PFSK-1 (cell line): Measurements from ENCODE around the gene COPA.

Experiments
- FOXP2 ChIP-seq: optimal IDR thresholded peaks from 2 replicates; pipeline ENCODE3; 2011; ENCODE audit warnings: borderline replicate concordance, control low read depth, inconsistent platforms; ENCODE audit not compliant: insufficient read depth; ENCODE audit errors: extremely low read length, extremely low read depth
- POLR2AphosphoS5 ChIP-seq: IDR thresholded peaks from 2 replicates; pipeline ENCODE4 v1.6.1; 2012; ENCODE audit warnings: low read depth, mild to moderate bottlenecking, control low read depth, low read length, moderate library complexity
- SIN3A ChIP-seq: IDR thresholded peaks from 2 replicates; pipeline ENCODE4 v1.6.1; 2012; ENCODE audit warnings: mild to moderate bottlenecking, low read length, moderate library complexity, borderline replicate concordance; ENCODE audit not compliant: insufficient read depth
- TAF1 ChIP-seq: IDR thresholded peaks from 2 replicates; pipeline ENCODE4 v1.6.1; 2012; ENCODE audit warnings: low read length, control low read depth, borderline replicate concordance; ENCODE audit not compliant: insufficient read depth
- TF ChIP-seq, protein P1 (sequence below), 2 experiments: IDR thresholded peaks; 2 replicates each; pipeline versions ENCODE4 v1.6.1 to v1.8.0; 2011 to 2012; ENCODE audit warnings: low read depth in 2 of 2, low read length in 2 of 2, control low read depth in 1 of 2, inconsistent platforms in 1 of 2, mild to moderate bottlenecking in 1 of 2, moderate library complexity in 1 of 2; ENCODE audit not compliant: insufficient read depth in 1 of 2

COPA gene

DNA sequence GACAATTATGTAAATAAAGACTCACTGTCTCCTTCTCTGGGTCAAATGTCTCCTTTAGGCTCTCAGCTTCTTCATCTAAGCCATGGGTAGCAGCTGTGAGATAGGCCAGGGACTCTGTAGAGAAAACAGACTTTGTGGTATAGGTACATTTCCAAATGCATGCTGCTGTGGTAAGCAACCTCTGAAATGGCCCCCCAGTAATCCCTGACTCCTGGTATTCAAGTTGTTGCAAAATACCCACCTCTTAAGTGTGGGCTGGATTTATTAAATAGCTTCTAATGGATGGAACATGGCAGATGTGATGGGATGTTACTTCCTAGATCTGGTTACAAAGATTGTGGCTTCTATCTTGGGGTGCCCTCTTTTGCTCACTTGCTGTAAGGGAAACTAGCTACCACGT lies 47.0 kb downstream of the COPA start:
- no peak for TF ChIP-seq FOXP2
- TF ChIP-seq, protein P1, sequence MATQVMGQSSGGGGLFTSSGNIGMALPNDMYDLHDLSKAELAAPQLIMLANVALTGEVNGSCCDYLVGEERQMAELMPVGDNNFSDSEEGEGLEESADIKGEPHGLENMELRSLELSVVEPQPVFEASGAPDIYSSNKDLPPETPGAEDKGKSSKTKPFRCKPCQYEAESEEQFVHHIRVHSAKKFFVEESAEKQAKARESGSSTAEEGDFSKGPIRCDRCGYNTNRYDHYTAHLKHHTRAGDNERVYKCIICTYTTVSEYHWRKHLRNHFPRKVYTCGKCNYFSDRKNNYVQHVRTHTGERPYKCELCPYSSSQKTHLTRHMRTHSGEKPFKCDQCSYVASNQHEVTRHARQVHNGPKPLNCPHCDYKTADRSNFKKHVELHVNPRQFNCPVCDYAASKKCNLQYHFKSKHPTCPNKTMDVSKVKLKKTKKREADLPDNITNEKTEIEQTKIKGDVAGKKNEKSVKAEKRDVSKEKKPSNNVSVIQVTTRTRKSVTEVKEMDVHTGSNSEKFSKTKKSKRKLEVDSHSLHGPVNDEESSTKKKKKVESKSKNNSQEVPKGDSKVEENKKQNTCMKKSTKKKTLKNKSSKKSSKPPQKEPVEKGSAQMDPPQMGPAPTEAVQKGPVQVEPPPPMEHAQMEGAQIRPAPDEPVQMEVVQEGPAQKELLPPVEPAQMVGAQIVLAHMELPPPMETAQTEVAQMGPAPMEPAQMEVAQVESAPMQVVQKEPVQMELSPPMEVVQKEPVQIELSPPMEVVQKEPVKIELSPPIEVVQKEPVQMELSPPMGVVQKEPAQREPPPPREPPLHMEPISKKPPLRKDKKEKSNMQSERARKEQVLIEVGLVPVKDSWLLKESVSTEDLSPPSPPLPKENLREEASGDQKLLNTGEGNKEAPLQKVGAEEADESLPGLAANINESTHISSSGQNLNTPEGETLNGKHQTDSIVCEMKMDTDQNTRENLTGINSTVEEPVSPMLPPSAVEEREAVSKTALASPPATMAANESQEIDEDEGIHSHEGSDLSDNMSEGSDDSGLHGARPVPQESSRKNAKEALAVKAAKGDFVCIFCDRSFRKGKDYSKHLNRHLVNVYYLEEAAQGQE (IDR thresholded peaks at IDR 0.05; ENCODE audit: insufficient read depth in 1 of 2, low read depth in 2 of 2, low read length in 2 of 2), result no peak
- TF ChIP-seq SIN3A, result no peak
- TF ChIP-seq POLR2AphosphoS5, result no peak
- TF ChIP-seq TAF1, result no peak

DNA sequence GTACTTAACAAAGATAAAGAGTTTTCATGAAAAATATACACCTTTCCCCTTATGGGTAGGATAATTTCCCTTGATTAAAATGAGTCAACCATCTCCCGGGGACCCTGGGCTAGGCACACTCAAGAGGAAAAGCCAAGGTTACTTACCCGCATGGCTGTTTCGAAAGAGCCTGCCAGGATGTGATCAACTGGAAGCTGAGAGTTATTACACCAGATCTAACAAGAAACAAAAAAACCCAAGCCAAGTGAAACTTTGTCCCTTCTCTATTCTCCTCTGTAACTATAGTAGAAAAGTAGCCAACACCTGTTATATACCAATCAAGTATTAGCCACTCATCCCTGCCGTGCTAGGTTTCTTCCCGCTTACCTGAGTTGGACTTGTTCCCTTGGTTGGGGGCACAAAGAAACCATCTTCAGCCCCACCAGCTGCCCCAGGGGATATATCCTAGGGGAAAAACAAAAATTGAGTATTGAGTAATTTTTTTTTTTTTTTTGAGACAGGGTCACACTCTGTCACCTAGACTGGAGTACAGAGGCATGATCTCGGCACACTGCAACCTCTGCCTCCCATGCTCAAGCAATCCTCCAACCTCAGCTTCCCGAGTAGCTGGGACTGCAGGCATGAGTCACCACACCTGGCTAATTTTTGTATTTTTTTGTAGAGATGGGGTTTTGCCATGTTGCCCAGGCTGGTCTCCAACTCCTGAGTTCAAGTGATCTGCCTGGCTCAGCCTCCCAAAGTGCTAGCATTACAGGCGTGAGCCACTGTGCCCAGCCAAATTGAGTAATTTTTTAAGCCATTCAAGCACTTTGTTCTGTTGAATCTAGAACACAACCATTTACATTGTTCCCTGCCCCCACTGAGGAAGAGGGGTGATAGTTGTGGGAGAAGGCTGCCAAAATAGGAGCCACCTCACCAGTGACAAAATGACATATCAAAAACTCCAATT lies 49.8 kb downstream of the COPA start:
- TF ChIP-seq FOXP2, result no peak
- TF ChIP-seq, protein P1 (IDR thresholded peaks at IDR 0.05; ENCODE audit: insufficient read depth in 1 of 2, low read depth in 2 of 2, low read length in 2 of 2), result no peak
- TF ChIP-seq POLR2AphosphoS5, result no peak
- TF ChIP-seq TAF1, result no peak
- TF ChIP-seq SIN3A, result no peak

DNA sequence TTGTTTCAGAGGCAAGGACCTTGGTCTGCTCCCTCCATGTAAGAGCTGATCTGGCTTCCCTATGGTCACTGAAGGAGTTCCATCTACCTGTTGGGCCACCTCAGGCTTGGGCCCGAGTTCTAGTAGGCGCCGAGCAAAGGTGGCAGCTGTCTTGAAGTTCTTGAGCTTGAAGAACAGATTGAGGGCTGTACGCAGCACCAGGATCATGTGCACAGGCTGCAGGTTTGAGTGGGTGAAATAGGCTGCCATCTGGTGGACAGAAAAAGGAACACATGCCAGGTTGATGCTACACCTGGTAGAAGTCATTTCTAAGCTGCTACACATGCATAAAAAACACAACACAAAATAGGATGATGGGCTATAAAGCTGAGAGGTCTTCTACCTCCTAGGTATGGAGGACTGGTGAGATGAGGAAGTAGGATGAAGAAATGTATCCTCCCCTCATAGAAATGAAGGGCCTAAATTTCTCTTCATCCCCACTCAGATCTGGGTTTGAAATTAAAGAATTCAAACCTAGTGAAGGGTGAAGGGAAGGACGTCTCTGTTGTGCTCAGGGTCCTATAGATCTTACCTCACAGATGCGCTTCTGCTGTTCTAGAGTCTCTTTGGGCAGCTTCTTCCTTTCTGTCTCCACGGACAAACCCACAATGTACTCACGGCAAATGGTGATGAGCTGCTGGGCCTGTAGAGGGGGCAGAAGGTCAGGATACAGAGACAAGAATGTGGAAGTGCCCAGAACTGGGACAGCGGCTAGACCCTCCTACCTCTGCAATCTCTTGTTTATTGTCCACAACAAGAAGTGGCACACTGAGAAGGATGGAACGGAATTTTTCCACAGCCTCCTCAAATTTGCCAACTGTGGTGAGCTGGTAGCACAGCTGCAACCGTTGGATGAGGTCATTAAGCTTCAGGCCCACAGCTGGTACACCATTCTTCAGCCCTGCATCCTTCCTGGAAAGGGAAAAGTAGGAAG lies 51.5 kb downstream of the COPA start:
- no peak for TF ChIP-seq TAF1
- no peak for TF ChIP-seq FOXP2
- TF ChIP-seq POLR2AphosphoS5, result no peak
- no peak for TF ChIP-seq SIN3A
- TF ChIP-seq, protein P1 (IDR thresholded peaks at IDR 0.05; ENCODE audit: insufficient read depth in 1 of 2, low read depth in 2 of 2, low read length in 2 of 2), result no peak

DNA sequence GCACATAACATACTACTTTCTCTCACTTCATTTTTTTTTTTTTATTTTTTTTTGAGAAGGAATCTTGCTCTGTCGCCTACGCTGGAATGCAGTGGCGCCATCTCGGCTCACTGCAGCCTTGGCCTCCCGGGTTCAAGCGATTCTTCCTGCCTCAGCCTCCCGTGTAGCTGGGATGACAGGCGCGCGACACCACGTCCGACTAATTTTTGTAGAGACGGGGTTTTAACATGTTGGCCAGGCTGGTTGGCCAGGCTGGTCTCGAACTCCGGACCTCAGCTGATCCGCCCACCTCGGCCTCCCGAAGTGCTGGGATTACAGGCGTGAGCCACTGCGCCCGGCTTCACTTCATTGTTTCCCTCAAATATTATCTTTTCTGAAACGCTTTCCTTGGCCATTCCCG lies 57.5 kb downstream of the COPA start:
- TF ChIP-seq, protein P1 (IDR thresholded peaks at IDR 0.05; ENCODE audit: insufficient read depth in 1 of 2, low read depth in 2 of 2, low read length in 2 of 2), result no peak
- TF ChIP-seq TAF1 (no peak), POLR2AphosphoS5 (no peak), SIN3A (no peak), FOXP2 (no peak)
